ENCODE measurements around the gene IRF1. TPM values are rescaled to one million over a fixed set of nuclear protein-coding genes. Genes with fewer than 3 reads are reported as not detected.

Gene IRF1
- total and polyA plus RNA-seq, 8 donors, result 15.1 to 93.3 (median 19.5) TPM

GRCh38 chr5:132466433-132467286, 23.9 kb downstream of the IRF1 start:
- DNase-seq (peak in 2 of 4 donors; percentile 73 to 90), ATAC-seq (peak; percentile 58)
- TF ChIP-seq, protein P1, sequence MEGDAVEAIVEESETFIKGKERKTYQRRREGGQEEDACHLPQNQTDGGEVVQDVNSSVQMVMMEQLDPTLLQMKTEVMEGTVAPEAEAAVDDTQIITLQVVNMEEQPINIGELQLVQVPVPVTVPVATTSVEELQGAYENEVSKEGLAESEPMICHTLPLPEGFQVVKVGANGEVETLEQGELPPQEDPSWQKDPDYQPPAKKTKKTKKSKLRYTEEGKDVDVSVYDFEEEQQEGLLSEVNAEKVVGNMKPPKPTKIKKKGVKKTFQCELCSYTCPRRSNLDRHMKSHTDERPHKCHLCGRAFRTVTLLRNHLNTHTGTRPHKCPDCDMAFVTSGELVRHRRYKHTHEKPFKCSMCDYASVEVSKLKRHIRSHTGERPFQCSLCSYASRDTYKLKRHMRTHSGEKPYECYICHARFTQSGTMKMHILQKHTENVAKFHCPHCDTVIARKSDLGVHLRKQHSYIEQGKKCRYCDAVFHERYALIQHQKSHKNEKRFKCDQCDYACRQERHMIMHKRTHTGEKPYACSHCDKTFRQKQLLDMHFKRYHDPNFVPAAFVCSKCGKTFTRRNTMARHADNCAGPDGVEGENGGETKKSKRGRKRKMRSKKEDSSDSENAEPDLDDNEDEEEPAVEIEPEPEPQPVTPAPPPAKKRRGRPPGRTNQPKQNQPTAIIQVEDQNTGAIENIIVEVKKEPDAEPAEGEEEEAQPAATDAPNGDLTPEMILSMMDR (IDR thresholded peaks at IDR 0.05), result no peak
- H3K9me3 ChIP-seq, result no peaks in the 10 kb centered on the region
- H3K27me3 ChIP-seq, result no peaks in the 10 kb centered on the region
- intact Hi-C loops (cut with DNase I), result no loop called here
- H3K36me3 ChIP-seq, result no peaks in the 10 kb centered on the region
- H3K27ac ChIP-seq, result peak overlapping the region; percentile 19 to 95
- peaks cover 24 to 91% of the 10 kb centered on the region in 2 donors for H3K4me1 ChIP-seq
- peak overlapping the region in 1 of 2 donors; percentile 18 for H3K4me3 ChIP-seq

DNA sequence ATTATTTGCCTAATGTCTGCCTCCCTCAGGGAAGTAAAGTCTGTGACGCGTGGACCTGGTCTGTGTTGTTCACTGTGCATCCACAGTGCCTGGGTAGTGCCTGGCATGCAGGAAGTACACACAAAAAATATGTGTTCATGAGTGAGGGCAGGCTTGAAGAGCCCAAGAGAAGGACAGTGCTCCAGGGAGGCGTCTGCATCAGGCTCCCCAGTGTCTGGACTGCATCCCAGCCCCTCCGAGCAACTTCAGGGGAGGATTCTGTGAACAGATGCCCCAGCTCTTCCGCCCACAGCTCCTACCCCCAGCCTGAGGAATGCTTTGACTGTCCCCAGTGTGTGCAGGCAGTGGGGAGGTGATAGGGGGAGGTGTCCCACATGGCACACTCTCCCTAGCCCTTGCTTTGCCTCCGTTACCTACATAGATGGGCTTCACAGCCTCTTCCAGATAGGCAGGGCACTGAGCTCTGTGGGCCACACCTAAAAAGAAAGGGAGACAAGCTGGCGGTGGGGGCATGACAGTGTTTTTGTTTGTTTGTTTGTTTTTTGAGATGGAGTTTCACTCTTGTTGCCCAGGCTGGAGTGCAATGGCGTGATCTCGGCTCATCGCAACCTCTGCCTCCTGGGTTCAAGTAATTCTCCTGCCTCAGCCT, 25.4 kb downstream of the IRF1 start:
- ATAC-seq (peak; percentile 36), DNase-seq (peak in 1 of 4 donors; percentile 25)
- no peaks in the 10 kb centered on the region for H3K27me3 ChIP-seq
- no peak overlapping the region for H3K4me3 ChIP-seq
- H3K9me3 ChIP-seq, result no peaks in the 10 kb centered on the region
- peaks cover 24 to 94% of the 10 kb centered on the region in 2 donors for H3K4me1 ChIP-seq
- no peaks in the 10 kb centered on the region for H3K36me3 ChIP-seq
- TF ChIP-seq, protein P1 (IDR thresholded peaks at IDR 0.05), result no peak
- intact Hi-C loops (cut with DNase I), result no loop called here
- H3K27ac ChIP-seq, result peak overlapping the region; percentile 60 to 95

DNA sequence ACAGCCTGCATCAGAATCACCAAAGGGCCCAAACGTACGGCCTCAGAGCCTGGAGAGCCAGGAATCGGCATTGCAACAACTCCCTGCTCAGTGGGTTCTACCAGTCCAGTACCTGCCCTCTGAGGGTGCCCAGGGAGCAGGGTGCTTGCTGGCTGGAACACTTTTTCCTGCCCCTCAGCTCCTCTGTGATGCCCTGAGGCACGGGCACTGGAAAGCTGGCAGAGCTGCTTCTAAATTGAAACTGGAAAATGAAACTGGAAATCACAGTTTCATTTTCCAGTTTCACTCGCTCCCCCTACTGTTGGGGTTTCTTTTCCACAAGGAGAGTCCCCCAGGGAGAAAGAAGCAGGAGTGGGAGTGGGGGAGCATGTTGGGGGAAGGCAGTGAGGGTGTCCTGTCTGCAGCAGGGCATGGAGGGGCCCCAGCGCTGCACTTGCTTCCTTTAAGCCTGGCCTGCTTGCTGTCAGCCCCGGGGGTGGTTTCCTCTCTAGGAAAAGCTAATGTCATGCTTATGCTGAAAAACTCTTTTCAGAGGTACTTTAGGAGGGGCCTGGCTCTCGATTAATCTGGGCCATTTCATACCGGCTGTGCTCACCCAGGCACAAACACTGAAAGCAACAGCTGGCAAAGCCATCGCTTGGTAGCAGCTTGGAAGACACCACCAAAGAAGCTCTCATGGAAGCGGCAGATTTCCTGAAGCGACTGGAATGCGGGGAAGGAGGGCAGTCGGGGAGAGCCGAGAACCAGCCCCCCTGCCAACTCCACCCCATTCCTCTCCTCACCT, 26.2 kb downstream of the IRF1 start:
- intact Hi-C loops (cut with DNase I), result no loop called here
- DNase-seq (peak in 1 of 4 donors; percentile 38), ATAC-seq (peak; percentile 41)
- H3K27ac ChIP-seq, result peak overlapping the region; percentile 60 to 95
- H3K36me3 ChIP-seq, result no peaks in the 10 kb centered on the region
- H3K27me3 ChIP-seq, result no peaks in the 10 kb centered on the region
- TF ChIP-seq, protein P1 (IDR thresholded peaks at IDR 0.05), result no peak
- H3K4me1 ChIP-seq, result peaks cover 32 to 94% of the 10 kb centered on the region in 2 donors
- no peaks in the 10 kb centered on the region for H3K9me3 ChIP-seq
- peak overlapping the region in 1 of 2 donors; percentile 17 for H3K4me3 ChIP-seq

DNA sequence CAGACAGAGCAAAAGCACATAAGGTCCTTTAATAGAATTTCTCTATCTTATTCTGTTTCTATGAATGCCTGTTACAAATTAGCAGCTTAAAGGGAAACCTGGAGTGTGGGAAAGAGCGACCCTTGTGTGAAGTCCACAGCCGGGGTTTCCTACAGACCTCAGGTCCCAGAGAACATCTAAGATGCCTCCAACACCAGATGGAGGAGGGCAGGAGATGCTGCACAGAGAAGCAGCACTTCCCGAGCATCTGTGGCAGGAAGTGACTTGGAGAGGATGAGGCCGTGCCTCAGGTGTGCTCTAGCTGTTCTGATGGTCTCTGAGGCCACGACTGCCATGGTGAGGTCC, 26.8 kb downstream of the IRF1 start:
- H3K36me3 ChIP-seq, result no peaks in the 10 kb centered on the region
- H3K9me3 ChIP-seq, result no peaks in the 10 kb centered on the region
- ATAC-seq (no peak), DNase-seq (no peak)
- peak overlapping the region; percentile 60 to 95 for H3K27ac ChIP-seq
- intact Hi-C loops (cut with DNase I), result no loop called here
- H3K27me3 ChIP-seq, result no peaks in the 10 kb centered on the region
- peak overlapping the region in 1 of 2 donors; percentile 17 for H3K4me3 ChIP-seq
- H3K4me1 ChIP-seq, result peaks cover 37 to 94% of the 10 kb centered on the region in 2 donors
- TF ChIP-seq, protein P1 (IDR thresholded peaks at IDR 0.05), result no peak
